Activated CD8-positive, alpha-beta memory T cell treated with anti-CD3 and anti-CD28 coated beads, Interleukin-2, amount 50 U/mL, for 1 hour (primary cell): ENCODE data around the gene NCR2.
"Not testable (repeated sequence)": the region's sequence is repeated elsewhere in the genome, so short reads cannot be mapped to it uniquely, and the experiment has no call there.

ENCODE experiments used
- DNase-seq: peaks from one replicate; pipeline ENCODE4 v3.0.0-alpha.2; 2020; ENCODE audit errors: extremely low read depth

NCR2 gene, protein sequence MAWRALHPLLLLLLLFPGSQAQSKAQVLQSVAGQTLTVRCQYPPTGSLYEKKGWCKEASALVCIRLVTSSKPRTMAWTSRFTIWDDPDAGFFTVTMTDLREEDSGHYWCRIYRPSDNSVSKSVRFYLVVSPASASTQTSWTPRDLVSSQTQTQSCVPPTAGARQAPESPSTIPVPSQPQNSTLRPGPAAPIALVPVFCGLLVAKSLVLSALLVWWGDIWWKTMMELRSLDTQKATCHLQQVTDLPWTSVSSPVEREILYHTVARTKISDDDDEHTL

DNA sequence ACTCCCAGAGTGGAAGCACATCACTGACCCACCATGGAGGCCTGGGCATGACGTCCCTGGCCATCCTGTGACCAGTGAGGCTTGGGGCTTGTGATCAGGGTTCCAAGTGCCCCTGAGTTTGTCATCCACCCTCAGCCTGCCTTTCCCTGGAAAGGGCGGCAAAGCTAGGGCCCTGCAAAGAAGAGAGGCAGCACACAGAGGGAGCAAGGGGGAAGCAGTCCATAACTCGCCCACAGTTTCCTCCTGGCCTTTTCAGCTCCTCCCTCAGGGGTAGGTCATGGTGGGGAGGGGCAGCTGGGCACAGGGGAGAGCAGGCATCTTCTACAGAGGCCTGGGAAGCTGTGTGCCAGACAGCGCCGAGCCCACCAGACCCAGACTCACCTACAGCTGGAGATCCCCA, at the start of gene NCR2:
Gene NCR2 (plus strand): TSS at position 313 of the 400 bp plus-strand sequence. CDS start 269 bp downstream, outside the sequence.
- no peak for DNase-seq

DNA sequence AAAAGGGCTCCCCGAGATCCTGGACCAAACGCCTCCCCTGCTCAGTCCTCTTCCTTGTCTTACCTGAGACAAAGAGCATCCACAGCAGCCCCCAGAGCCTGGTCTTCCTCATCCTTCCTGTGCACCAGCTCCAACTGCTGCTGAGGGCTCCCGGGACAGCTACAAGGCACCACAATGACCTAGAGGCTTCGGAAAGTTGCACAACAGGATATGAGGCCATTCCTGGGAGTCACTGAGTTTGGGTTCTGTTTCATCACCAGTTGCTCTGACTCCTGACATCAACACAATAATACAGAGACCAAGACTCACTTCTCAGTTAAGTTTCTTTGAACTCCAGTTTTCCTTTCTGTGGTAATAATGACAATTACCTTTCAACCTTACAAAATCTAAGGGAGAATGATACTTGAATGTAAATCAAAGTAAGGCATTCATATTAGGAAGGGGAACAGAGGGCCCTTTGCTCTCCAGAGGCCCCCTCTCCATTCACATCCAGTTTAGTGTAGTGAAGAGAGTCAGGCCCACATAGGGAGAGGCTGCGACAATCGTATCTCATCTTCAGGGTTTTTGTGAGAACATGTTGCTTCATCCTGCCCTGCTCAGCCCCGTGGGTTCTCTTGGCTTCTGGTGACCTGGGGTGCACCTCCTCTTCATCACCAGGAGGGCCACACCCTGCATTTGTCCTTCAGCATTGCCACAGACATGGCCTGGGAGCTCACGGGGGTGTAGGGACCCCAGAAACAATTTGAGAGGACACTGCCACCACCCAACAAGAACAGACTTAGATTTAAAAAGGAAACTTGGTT, 48.7 kb upstream of the NCR2 start, which contains the start of gene TREM1:
Gene TREM1 (minus strand): TSS at position 139 of the 803 bp plus-strand sequence. CDS start 27 bp downstream, at position 112.
- DNase-seq: no peak

DNA sequence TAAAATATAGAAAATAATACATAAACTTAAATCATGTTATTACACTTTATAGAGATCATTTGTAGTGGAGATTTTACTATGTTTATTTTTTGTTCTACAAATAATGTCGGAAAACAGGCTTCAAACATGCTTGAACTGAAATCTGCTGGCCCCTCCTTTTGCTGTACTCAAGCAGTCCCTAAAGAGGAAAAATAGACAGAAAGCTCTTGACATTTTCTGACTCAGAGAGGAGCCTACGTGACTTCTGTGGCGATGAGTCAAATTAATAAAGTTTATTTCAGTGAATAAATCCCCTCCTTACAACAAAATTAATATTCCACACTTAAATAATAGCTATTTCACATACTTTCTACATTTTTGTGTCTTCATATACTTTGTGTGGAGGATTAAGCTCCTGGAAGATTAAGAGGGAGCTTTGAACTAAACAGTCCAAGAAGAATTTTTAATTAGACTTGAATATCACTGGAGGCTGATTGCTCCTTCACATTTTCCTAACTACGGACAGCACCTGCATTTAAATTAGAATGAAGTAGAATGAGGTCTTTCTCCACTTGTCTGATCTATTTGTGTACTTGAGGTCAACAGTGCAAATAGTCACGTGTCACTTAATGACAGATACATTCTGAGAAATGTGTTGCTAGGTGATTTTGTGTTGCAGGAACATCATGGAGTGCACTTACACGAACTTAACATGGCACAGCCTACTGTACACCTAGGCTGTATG, 47.2 kb upstream of the NCR2 start:
- no peak for DNase-seq

DNA sequence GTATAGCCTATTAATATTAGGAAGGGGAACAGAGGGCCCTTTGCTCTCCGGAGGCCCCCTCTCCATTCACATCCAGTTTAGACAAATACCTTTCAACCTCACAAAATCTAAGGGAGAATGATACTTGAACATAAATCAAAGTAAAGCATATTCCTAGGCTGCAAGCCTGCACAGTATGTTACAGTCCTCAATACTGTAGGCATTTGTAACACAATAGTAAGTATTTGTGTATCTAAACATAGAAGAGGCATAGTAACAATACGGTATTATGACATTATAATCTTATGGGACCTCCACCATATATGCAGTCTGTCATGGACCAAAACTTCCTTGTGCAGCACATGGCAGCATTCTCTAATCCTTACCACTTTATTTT, 46.7 kb upstream of the NCR2 start:
- DNase-seq: no peak

DNA sequence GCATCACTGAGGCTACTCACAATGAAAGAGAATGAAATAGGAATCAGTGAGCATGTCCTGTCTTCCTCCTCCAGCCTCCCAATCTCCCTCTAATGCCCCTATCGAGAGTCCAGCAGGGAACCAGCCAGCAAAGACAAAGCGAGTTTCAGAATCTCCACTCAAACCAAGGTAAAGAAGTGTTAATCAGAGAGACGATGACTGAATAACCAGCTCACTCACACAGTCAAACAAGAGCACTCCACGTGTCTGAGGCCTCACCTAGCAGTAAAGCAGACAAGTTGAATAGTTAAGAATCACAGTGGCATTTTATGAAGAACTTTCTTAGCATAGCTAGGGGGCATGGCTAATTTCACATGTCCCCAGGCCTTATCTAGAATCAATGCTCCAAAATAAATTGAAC, 45.6 kb upstream of the NCR2 start:
- no peak for DNase-seq

DNA sequence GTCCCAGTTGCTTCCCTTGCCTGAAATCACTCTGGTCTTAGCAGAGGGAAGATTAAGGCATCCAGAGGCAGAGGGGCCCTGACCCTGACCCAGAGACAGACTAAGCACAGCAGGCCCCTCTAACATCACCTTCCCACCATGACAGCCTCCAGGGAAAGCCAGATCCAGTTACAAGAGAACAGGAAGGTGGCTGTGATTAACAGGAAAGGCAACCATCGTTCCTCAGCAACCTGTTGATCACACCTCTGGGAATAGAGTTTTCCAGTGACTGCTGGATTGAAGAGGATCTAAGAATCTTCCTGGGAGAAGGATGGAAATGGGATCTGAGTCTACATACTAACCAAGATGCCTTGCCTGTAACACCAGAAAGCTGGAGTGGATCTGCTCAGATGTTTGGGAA, 43.7 kb upstream of the NCR2 start:
- DNase-seq: no peak

DNA sequence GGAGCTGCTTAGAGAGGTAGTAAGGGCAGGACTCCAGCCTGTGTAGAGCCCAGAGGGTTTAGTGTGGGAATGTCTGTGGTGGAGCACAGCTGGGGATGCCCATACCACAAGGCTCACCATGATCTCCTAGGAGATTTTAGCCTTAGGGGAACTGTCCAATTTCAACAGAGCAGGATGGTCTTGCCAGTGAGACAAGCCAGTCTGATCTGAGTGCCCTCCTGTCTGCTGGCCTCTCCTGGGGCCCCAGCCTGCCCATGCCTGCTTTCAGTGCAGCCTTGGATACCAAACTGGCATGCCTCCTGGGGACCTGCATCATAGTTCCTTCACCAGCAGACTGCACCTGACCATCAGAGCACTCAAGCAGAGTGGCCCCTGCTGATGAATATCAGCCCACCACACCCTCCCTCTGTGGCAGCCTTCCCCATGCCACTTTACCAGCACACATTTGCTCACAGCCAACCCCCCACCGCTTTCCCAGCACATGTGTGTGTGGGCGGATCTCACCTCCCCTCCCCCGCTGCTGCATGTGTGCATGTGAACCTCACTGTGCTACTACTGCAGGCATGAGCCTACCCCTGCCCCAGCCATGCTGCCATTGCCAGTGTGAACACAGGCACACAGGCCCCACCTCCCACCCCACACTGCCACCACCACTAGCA, 41.1 kb upstream of the NCR2 start:
- DNase-seq: no peak

DNA sequence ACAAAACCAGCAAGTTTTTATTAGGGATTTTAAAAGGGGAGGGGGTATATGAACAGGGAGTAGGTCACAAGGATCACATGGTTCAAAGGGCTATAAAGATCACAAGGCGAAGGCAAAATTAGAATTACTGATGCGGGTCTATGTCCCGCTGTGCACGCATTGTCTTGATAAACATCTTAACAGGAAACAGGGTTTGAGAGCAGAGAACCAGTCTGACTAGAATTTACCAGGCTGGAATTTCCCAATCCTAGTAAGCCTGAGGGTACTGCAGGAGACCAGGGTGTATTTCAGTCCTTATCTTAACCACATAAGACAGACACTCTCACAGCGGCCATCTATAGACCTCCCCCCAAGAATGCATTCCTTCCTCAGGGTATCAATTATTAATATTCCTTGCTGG, 38.2 kb upstream of the NCR2 start:
- not testable (repeated sequence) for DNase-seq

DNA sequence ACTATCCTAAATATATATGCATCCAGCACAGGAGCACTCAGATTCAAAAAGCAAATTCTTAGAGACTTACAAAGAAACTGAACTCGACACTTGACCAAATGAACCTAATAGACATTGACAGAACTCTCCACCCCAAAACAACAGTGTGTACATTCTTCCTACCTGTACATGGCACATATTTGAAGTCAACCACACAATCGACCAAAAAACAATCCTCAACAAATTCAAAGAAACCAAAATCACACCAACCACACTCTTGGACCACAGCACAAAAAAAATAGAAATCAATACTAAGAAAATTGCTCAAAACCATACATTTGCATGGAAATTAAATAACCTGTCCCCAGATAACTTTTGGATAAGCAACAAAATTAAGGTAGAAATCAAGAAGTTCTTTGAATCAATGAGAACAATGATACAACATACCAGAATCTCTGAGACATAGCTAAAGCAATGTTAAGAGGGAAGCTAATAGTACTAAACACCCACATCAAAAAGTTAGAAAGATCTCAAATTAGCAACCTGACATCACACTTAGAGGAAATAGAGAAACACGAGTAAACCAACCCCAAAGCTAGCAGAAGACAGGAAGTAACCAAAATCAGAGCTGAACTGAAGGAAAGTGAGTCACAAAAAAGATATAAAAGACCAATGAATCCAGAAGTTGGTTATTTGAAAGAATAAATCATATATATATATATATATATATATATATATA, 36.5 kb upstream of the NCR2 start:
- no peak for DNase-seq

DNA sequence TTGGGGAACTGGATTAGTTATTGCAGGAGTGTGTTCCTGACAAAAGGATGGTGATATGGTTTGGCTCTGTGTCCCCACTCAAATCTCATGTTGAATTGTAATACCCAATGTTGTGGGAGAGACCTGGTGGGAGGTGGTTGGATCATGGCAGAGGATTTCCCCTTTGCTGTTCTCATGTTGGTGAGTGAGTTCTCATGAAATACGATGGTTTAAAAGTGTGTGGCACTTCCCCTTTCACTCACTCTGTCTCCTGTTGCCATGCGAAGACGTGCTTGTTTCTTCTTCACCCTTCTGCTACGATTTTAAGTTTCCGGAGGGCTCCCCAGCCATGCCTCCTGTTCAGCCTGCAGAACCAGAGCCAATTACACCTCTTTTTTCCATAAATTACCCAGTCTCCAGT, 32.8 kb upstream of the NCR2 start:
- no peak for DNase-seq

DNA sequence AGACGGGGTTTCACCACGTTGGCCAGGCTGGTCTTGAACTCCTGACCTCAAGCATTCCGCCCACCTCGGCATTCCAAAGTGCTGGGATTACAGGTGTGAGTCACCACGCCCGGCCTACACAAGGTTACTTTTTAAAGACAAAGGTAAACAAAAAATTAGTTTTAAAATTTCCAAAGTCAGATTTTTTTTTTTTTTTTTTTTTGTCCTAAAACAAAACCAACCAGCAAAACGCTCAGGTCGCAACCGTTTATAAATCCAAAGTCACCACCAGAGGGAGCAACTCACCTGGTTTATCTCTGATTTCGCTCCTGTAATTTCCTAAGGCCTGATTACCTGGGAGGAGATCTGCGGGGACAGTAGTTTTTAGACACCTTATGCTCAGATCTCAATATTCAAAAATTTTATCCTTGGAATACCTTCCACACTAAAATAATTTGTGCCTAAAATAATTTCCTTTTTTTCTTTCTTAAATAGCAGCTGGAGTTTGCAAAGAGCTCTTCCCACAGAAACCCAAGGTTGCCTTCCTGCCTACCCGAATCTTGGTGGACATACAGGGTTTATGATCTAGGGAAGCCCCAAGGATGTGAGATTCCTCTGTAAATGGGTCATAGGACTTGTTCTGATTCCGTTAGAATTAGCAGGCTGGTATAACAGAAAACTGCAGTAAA, 29.1 kb upstream of the NCR2 start:
- no peak for DNase-seq

DNA sequence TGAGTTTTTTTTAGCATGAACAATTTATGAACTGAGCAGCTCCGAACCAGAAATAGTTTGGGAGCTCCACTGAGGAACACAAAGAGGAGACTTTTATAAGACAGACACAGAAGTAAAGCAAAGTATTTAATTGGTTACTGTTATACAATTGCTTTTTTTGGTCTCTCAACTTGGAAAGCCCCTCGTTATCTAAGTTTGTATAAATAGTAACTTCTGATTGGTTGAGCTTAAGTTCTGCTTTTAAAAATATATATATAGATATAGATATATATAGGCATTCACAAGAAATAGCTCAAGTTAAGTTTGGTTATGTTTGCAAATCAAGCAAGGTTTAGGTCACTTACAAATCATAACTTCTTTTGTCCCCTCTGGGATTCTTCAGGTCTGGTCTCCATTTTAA, 20.2 kb upstream of the NCR2 start:
- no peak for DNase-seq

DNA sequence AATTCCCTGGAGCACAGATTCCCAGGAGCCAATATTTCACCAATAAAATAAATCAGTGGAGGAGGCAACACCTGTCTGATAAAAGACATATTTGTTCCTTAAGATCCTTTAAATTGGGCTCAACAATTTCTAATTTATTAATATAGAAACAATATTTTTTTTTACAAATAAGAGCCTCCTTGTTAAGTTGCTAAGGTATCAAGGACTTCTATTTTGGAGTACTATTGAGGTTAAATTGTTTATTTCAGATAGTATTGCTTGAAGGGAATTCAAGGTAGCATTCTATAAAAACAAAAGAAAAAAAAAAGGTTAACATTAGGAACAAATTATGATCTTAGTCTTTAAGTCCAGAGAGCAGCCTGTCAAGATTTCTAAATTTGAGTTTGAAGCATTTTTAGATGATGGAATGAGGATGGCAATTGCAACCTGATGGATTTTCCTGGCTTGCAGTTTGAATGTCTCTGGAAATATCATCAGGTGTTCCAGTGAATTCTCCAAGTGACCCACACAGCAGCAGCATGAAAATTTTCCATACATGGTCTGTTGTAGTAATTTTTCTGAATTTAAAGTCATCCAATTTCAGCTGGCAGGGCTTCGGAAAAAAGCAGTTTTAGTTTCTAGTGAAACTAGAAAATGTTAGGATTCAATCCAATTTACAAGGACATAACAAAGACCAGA, 19.3 kb upstream of the NCR2 start:
- no peak for DNase-seq

DNA sequence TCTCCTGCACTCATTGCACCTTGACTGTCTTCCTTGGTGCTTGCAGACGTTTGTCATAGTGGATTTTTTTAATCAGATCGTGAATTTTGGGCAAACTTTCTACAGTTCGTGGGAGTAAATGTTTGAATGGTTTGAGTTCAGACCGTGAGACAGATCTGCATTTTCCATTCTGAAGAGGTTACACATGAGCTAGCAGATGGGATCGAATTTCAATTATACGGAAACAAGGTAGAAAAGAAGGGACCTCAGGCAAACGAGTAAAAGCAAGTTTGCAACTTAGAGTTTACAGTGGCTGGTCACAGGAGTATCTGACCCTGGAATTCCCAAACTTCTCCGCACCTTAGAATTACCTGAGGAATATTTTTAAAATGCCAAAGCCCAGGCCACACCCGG, 17.2 kb upstream of the NCR2 start:
- no peak for DNase-seq

DNA sequence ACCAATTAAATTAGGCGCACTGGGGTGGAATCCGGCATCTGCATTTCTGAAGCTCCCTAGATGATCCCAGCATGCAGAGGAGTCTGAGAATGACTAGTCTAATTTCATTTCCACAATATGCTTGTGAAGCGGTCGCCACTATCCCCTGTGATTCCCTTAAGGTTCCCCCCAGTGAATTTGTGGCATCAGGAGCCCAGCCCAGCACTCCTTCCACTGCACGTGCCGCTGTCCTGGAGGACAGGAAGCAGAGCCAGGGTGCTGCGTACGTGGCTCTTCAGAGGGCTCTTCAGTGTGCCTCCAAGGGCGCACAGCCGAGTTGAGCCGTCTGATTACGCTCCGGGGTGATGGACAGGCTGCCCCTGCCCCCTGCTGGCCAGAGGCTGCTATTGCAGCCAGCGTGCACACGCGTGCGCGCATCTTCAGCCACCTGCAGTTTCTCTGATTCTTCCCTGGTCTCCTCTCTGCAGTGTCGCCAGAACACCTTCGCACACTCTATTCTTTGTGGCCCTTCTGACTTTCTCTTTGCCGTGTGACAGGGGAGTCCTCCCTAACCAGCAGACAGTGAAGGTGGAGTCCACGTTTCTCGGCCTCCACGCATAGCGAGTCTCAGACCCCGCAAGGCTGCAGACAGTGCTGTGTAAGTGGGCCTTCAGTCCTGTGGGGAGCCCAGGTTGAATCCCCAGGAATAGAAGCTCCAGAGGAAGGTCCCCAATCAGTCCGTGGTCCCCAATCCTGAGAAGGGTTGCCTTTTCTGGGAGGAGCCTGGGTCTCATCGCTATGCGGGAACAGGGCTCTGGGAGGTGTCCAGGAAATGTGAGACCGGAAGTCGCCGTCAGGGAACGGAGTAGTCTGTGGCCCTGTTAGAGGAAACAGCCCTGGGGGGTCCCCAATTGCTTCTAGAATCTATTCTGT, 16.5 kb upstream of the NCR2 start:
- DNase-seq: peak; percentile 54

DNA sequence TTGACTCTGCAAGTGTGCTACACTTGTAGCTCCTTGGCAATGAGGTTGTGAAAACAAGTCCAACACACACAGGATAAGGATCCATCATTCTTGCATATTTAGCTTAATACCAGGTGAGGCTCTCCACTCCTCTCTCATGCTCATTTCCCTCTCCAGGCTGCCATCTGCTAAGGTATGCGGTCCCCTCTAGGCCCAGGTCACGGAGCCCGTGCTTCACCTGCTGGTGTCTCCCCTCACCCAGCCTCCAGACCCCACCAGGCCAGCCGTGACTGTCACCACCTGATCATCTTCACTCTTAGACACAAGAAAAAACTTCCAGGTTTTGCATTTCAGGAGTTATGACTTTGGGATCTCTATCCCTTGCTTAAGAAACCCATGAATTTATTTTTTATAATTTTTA, 14.2 kb upstream of the NCR2 start:
- DNase-seq: no peak

DNA sequence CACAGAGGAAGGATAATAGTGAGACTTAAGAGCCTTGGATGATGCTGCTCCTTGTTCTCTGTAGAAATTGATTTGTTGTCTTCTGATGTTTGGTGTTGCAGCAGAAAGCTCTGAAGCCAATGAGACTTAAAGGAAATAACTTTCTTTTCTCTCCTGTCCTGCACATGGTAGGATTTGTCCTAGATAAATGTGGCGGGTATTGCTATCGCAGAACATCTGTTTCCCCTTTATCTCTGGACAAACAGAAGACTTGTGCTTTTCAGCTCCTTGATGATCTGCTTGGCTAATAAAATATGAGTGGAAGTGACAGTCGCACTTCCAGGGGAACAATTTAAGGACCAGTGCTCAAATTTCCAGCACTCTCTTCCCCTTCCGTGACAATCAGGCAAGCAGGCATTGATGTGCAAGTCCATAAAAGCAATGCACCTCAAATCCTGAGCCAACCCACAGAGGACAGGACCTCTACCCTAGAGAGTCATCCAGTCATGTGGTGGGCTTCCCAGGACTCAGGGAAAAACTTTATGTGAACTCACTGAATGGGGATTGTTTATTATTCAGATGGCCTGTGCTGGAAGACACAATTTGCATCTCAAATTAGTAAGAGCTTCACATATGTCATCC, 9.9 kb upstream of the NCR2 start:
- no peak for DNase-seq

DNA sequence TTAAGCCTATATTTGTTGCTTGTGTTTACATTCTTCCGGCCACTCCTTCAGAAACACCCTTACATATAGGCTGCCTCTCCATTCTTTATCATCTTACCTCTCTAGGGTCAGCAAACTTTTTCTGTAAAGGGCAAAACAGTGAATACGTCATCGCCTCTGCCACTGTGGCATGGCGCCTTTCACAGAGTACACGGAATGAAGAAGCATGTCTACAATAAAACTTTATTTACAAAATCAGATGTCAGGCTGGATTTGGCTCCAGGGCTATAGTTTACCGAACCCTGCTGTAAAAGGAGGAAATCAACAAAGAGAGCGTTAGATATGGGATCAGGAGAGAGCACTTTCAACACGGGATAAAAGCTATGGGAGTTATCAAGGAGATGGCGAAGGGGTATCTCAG, 9.3 kb upstream of the NCR2 start:
- DNase-seq: no peak

DNA sequence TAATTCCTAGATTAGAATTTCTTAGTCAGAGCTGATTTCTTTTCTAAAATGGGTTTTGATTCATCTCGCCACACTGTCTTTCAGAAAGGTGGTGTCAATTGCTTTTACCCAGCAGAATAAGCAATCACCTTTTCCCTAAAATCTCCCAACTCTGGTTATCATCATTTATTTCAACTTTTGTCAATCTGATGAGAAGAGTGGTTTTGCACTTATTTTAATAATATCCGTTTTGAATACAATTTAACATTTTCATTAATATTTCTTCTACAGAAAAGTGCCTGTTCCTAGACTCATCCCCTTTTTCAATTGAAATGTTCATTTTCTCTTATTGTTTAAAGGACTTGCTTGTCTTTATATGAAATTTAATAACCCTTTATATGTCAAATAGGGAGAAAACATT, 8.2 kb upstream of the NCR2 start:
- DNase-seq: no peak
